ENCODE results near the gene PRKCH.

- TF ChIP-seq CTCF (IDR thresholded peaks at IDR 0.05) (no peak), ZFX (IDR thresholded peaks at IDR 0.05; ENCODE audit: borderline replicate concordance) (no peak)
Observed at GRCh38 chr14:61552241-61552640, 230.9 kb downstream of the PRKCH start.

All from 22Rv1 (cell line).